Measurements from ENCODE around the gene FAM47E.

The FAM47E gene

GRCh38 chr4:76211769-76212708, 39.5 kb upstream of the FAM47E start:
- H3K27ac ChIP-seq (ENCODE audit: low read depth, low read length, severe bottlenecking), result no peak overlapping the region
- H3K4me1 ChIP-seq (ENCODE audit: control insufficient read depth, insufficient read depth, low read length, poor library complexity, severe bottlenecking), result peaks cover 6% of the 10 kb centered on the region
- 97 to 100% methylated on average over 3 to 4 of the region's 6 CpGs for WGBS, 2 experiments (ENCODE audit: insufficient coverage in 2 of 2)
- H3K4me3 ChIP-seq (ENCODE audit: extremely low read depth, insufficient read depth, low read length, poor library complexity, severe bottlenecking), result peak overlapping the region; percentile 68
- no peaks in the 10 kb centered on the region for H3K9me3 ChIP-seq (ENCODE audit: control insufficient read depth, low read length)
- H3K36me3 ChIP-seq (ENCODE audit: control insufficient read depth, insufficient read depth, low read length), result peaks cover 4% of the 10 kb centered on the region

GRCh38 chr4:76212851-76213414, 38.6 kb upstream of the FAM47E start:
- H3K36me3 ChIP-seq (ENCODE audit: control insufficient read depth, insufficient read depth, low read length), result peaks cover 4% of the 10 kb centered on the region
- peak overlapping the region; percentile 78 for H3K27ac ChIP-seq (ENCODE audit: low read depth, low read length, severe bottlenecking)
- H3K9me3 ChIP-seq (ENCODE audit: control insufficient read depth, low read length), result no peaks in the 10 kb centered on the region
- peak overlapping the region; percentile 68 for H3K4me3 ChIP-seq (ENCODE audit: extremely low read depth, insufficient read depth, low read length, poor library complexity, severe bottlenecking)
- peaks cover 6% of the 10 kb centered on the region for H3K4me1 ChIP-seq (ENCODE audit: control insufficient read depth, insufficient read depth, low read length, poor library complexity, severe bottlenecking)
- 37 to 57% methylated on average over 3 to 8 of the region's 14 CpGs for WGBS, 2 experiments (ENCODE audit: insufficient coverage in 2 of 2)

DNA sequence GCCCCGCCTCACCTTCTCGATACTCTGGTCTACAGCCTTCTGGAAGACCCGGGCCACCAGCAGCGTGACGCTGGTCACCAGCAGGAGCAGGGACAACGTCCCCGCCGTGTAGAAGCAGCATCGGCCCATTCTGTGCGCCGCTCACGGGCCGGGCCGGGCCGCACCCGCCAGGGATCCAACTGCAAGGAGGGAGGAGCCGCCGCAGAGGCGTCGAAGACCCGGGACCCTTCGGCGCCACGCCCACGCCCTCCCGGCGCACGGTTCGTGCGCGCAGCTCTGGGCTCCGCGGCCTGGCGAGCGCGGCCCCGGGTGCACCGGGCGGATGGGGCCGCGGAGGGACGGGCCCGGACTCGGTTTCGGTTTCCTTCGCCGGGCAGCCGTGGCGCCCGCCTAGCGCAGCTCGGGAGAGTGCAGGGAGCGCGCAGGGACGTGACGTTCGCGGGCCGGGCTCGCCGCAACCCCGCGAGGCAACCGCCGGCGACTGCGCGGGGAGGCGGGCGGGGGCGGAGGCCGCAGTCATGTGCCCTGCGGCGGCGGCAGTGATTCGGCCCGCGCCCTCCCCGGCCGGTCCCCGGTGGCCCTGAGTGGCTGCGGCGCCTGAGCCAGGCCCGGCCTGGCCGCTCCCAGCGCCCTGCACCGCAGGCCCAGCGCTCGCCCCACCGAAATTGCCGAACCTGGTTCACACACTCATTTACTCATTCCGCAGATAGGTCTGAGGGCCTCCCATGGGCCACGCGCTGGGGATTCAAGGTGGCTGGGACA, 37.9 kb upstream of the FAM47E start, which contains the start of gene SCARB2:
SCARB2 (minus strand) TSS at position 410 of the 762 bp plus-strand sequence; CDS start at position 129, 281 bp downstream.
- 0 to 1% methylated on average over 57 to 91 of the region's 94 CpGs for WGBS, 2 experiments (ENCODE audit: insufficient coverage in 2 of 2)
- Histone ChIP-seq H3K36me3 (ENCODE audit: control insufficient read depth, insufficient read depth, low read length) (peaks cover 4% of the 10 kb centered on the region), H3K4me1 (ENCODE audit: control insufficient read depth, insufficient read depth, low read length, poor library complexity, severe bottlenecking) (peaks cover 3% of the 10 kb centered on the region), H3K9me3 (ENCODE audit: control insufficient read depth, low read length) (no peaks in the 10 kb centered on the region), H3K4me3 (ENCODE audit: extremely low read depth, insufficient read depth, low read length, poor library complexity, severe bottlenecking) (peak within 1 kb of the TSS; percentile 68), H3K27ac (ENCODE audit: low read depth, low read length, severe bottlenecking) (peak within 1 kb of the TSS; percentile 78)

GRCh38 chr4:76214177-76214675, 37.3 kb upstream of the FAM47E start:
- 27 to 36% methylated on average over 6 to 7 of the region's 10 CpGs for WGBS, 2 experiments (ENCODE audit: insufficient coverage in 2 of 2)
- Histone ChIP-seq H3K4me1 (ENCODE audit: control insufficient read depth, insufficient read depth, low read length, poor library complexity, severe bottlenecking) (no peaks in the 10 kb centered on the region), H3K4me3 (ENCODE audit: extremely low read depth, insufficient read depth, low read length, poor library complexity, severe bottlenecking) (peak overlapping the region; percentile 68), H3K27ac (ENCODE audit: low read depth, low read length, severe bottlenecking) (peak overlapping the region; percentile 78), H3K9me3 (ENCODE audit: control insufficient read depth, low read length) (no peaks in the 10 kb centered on the region), H3K36me3 (ENCODE audit: control insufficient read depth, insufficient read depth, low read length) (peaks cover 4% of the 10 kb centered on the region)

DNA sequence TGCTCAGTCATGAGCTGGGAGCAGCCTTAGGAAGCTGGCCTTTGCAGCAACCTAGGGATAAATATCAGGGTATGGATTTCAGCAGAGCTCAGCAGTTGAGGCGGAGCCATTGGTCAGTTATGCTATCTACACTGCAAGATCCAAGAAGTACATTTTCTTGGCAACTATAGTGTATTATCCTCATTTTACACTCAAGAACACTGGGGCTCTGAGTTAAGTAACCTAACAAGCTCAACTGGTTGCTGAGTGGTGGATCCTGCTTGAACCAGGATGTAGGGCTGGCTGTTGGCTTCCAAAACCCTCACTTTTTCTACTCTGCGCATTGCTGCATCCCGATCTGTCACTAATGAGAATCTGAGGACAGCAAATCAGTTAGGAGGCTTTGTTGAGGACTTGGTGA, 36.4 kb upstream of the FAM47E start:
- WGBS, 2 experiments (ENCODE audit: insufficient coverage in 2 of 2), result 100% methylated on average over 1 of the region's 3 CpGs; no CpG with 5 or more reads in 1 of the 2 experiments

GRCh38 chr4:76216524-76216923, 35.0 kb upstream of the FAM47E start:
- no peaks in the 10 kb centered on the region for H3K36me3 ChIP-seq (ENCODE audit: control insufficient read depth, insufficient read depth, low read length)
- H3K27ac ChIP-seq (ENCODE audit: low read depth, low read length, severe bottlenecking), result no peak overlapping the region
- no peak overlapping the region for H3K4me3 ChIP-seq (ENCODE audit: extremely low read depth, insufficient read depth, low read length, poor library complexity, severe bottlenecking)
- no peaks in the 10 kb centered on the region for H3K9me3 ChIP-seq (ENCODE audit: control insufficient read depth, low read length)
- WGBS, 2 experiments (ENCODE audit: insufficient coverage in 2 of 2), result 80% methylated on average over 1 of the region's 2 CpGs
- no peaks in the 10 kb centered on the region for H3K4me1 ChIP-seq (ENCODE audit: control insufficient read depth, insufficient read depth, low read length, poor library complexity, severe bottlenecking)

More for the DNA sequence above, 36.4 kb upstream of the FAM47E start:
- H3K4me3 ChIP-seq (ENCODE audit: extremely low read depth, insufficient read depth, low read length, poor library complexity, severe bottlenecking), result no peak overlapping the region
- H3K27ac ChIP-seq (ENCODE audit: low read depth, low read length, severe bottlenecking), result no peak overlapping the region
- H3K36me3 ChIP-seq (ENCODE audit: control insufficient read depth, insufficient read depth, low read length), result peaks cover 4% of the 10 kb centered on the region
- H3K9me3 ChIP-seq (ENCODE audit: control insufficient read depth, low read length), result no peaks in the 10 kb centered on the region
- H3K4me1 ChIP-seq (ENCODE audit: control insufficient read depth, insufficient read depth, low read length, poor library complexity, severe bottlenecking), result no peaks in the 10 kb centered on the region

GRCh38 chr4:76216975-76217814, 34.3 kb upstream of the FAM47E start:
- Histone ChIP-seq H3K27ac (ENCODE audit: low read depth, low read length, severe bottlenecking) (no peak overlapping the region), H3K36me3 (ENCODE audit: control insufficient read depth, insufficient read depth, low read length) (no peaks in the 10 kb centered on the region), H3K4me1 (ENCODE audit: control insufficient read depth, insufficient read depth, low read length, poor library complexity, severe bottlenecking) (no peaks in the 10 kb centered on the region), H3K9me3 (ENCODE audit: control insufficient read depth, low read length) (no peaks in the 10 kb centered on the region), H3K4me3 (ENCODE audit: extremely low read depth, insufficient read depth, low read length, poor library complexity, severe bottlenecking) (no peak overlapping the region)
- 87 to 95% methylated on average over 3 of the region's 6 CpGs for WGBS, 2 experiments (ENCODE audit: insufficient coverage in 2 of 2)

GRCh38 chr4:76219299-76220055, 32.0 kb upstream of the FAM47E start:
- WGBS, 2 experiments (ENCODE audit: insufficient coverage in 2 of 2), result 76 to 77% methylated on average over 4 of the region's 7 CpGs
- no peak overlapping the region for H3K4me3 ChIP-seq (ENCODE audit: extremely low read depth, insufficient read depth, low read length, poor library complexity, severe bottlenecking)
- no peaks in the 10 kb centered on the region for H3K9me3 ChIP-seq (ENCODE audit: control insufficient read depth, low read length)
- H3K27ac ChIP-seq (ENCODE audit: low read depth, low read length, severe bottlenecking), result no peak overlapping the region
- no peaks in the 10 kb centered on the region for H3K4me1 ChIP-seq (ENCODE audit: control insufficient read depth, insufficient read depth, low read length, poor library complexity, severe bottlenecking)
- H3K36me3 ChIP-seq (ENCODE audit: control insufficient read depth, insufficient read depth, low read length), result no peaks in the 10 kb centered on the region

GRCh38 chr4:76224171-76224570, 27.4 kb upstream of the FAM47E start:
- 100% methylated on average over 2 of the region's 3 CpGs; no CpG with 5 or more reads in 1 of the 2 experiments for WGBS, 2 experiments (ENCODE audit: insufficient coverage in 2 of 2)
- Histone ChIP-seq H3K4me3 (ENCODE audit: extremely low read depth, insufficient read depth, low read length, poor library complexity, severe bottlenecking) (no peak overlapping the region), H3K9me3 (ENCODE audit: control insufficient read depth, low read length) (no peaks in the 10 kb centered on the region), H3K27ac (ENCODE audit: low read depth, low read length, severe bottlenecking) (no peak overlapping the region), H3K4me1 (ENCODE audit: control insufficient read depth, insufficient read depth, low read length, poor library complexity, severe bottlenecking) (no peaks in the 10 kb centered on the region), H3K36me3 (ENCODE audit: control insufficient read depth, insufficient read depth, low read length) (no peaks in the 10 kb centered on the region)
